ENCODE measurements around the gene PROCR. TPM values are rescaled to one million over a fixed set of nuclear protein-coding genes. Genes with fewer than 3 reads are reported as not detected.

Gene PROCR
- total RNA-seq, 1 experiment from 2014 or later: 52.0 TPM

DNA sequence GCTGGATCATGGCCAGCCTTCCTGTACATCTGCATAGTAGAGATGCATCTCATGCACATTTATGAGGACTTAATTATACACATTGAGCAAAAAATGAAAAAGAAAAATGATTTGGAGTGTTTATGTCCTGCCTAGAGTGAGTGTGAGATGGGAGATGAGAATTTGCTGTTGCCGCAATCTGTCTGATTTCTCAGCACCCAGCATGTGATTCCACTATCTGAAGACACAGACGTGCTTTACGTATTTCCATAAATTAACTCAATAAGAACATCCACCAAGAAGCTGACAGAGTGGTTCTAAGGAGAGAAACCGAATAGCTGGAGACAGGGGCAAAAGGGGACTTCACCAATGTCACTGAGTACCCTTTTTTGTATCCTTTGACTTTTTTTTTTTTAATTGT is 39.9 kb upstream of the PROCR start:
- no peaks in the 10 kb centered on the region for H3K79me2 ChIP-seq (ENCODE audit: insufficient read depth, low read length)
- no peak for ATAC-seq
- ChIA-PET CTCF (interaction anchor here (2.1 kb wide), 1 partner anchor 13 kb away, joined by 6 read pairs; no protein-coding TSS in a partner anchor), POLR2A (no interaction called here), RAD21 (ENCODE audit: low non-redundant PET in 1 of 2, low total read pairs in 2 of 2, uncharacterized antibody in 2 of 2, unreplicated experiment in 2 of 2) (no interaction called here)
- no peaks in the 10 kb centered on the region for H3K4me1 ChIP-seq (ENCODE audit: control insufficient read depth in 1 of 2, insufficient read depth in 2 of 2, low read length in 2 of 2)
- no peaks in the 10 kb centered on the region for H3K9me3 ChIP-seq (ENCODE audit: control insufficient read depth in 1 of 2, insufficient read depth in 1 of 2, low read depth in 1 of 2, low read length in 2 of 2)
- no peaks in the 10 kb centered on the region for H4K20me1 ChIP-seq (ENCODE audit: insufficient read depth)
- no peak overlapping the region for H2AFZ ChIP-seq (ENCODE audit: low read depth, low read length, poor library complexity, severe bottlenecking)
- DNase-seq (ENCODE audit: low read depth, low spot score): no peak
- H3K9ac ChIP-seq (ENCODE audit: low read length): no peak overlapping the region
- H3K9me2 ChIP-seq (ENCODE audit: insufficient read depth): no peaks in the 10 kb centered on the region
- no peak for TF ChIP-seq FOSL1 (IDR thresholded peaks at IDR 0.05; ENCODE audit: low read depth)
- no peak for TF ChIP-seq SP1 (IDR thresholded peaks at IDR 0.05; ENCODE audit: low read depth)
- TF ChIP-seq MAX (IDR thresholded peaks at IDR 0.05): no peak
- no peak for TF ChIP-seq POLR2A (IDR thresholded peaks at IDR 0.05; ENCODE audit: borderline replicate concordance, extremely low read depth, insufficient read depth, insufficient read length)
- TF ChIP-seq SIN3A (IDR thresholded peaks at IDR 0.05; ENCODE audit: low read depth): no peak
- no peak for TF ChIP-seq ZFX (IDR thresholded peaks at IDR 0.05)
- TF ChIP-seq, protein P1, sequence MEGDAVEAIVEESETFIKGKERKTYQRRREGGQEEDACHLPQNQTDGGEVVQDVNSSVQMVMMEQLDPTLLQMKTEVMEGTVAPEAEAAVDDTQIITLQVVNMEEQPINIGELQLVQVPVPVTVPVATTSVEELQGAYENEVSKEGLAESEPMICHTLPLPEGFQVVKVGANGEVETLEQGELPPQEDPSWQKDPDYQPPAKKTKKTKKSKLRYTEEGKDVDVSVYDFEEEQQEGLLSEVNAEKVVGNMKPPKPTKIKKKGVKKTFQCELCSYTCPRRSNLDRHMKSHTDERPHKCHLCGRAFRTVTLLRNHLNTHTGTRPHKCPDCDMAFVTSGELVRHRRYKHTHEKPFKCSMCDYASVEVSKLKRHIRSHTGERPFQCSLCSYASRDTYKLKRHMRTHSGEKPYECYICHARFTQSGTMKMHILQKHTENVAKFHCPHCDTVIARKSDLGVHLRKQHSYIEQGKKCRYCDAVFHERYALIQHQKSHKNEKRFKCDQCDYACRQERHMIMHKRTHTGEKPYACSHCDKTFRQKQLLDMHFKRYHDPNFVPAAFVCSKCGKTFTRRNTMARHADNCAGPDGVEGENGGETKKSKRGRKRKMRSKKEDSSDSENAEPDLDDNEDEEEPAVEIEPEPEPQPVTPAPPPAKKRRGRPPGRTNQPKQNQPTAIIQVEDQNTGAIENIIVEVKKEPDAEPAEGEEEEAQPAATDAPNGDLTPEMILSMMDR (IDR thresholded peaks at IDR 0.05 in 2 of 3, conservative IDR thresholded peaks at IDR 0.05 in 1 of 3; ENCODE audit: borderline replicate concordance in 1 of 3, insufficient read depth in 1 of 3, low read depth in 2 of 3, low read length in 2 of 3): no peak
- no peak for TF ChIP-seq ZNF274 (IDR thresholded peaks at IDR 0.05; ENCODE audit: low read depth, low read length)
- no peak for TF ChIP-seq EZH2phosphoT487 (IDR thresholded peaks at IDR 0.05; ENCODE audit: borderline replicate concordance)
- TF ChIP-seq ELF1 (IDR thresholded peaks at IDR 0.05; ENCODE audit: borderline replicate concordance, low read depth): no peak
- TF ChIP-seq EGR1 (IDR thresholded peaks at IDR 0.05; ENCODE audit: low read depth): no peak
- TF ChIP-seq, protein P2, sequence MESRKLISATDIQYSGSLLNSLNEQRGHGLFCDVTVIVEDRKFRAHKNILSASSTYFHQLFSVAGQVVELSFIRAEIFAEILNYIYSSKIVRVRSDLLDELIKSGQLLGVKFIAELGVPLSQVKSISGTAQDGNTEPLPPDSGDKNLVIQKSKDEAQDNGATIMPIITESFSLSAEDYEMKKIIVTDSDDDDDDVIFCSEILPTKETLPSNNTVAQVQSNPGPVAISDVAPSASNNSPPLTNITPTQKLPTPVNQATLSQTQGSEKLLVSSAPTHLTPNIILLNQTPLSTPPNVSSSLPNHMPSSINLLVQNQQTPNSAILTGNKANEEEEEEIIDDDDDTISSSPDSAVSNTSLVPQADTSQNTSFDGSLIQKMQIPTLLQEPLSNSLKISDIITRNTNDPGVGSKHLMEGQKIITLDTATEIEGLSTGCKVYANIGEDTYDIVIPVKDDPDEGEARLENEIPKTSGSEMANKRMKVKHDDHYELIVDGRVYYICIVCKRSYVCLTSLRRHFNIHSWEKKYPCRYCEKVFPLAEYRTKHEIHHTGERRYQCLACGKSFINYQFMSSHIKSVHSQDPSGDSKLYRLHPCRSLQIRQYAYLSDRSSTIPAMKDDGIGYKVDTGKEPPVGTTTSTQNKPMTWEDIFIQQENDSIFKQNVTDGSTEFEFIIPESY (IDR thresholded peaks at IDR 0.05; ENCODE audit: extremely low read depth, insufficient replicate concordance, low read length): no peak
- TF ChIP-seq JUND (IDR thresholded peaks at IDR 0.05): no peak
- no peak for TF ChIP-seq RAD21 (IDR thresholded peaks at IDR 0.05; ENCODE audit: low read depth)
- no peak for TF ChIP-seq SRF (IDR thresholded peaks at IDR 0.05; ENCODE audit: low read depth)
- no peak for TF ChIP-seq CBX3 (IDR thresholded peaks at IDR 0.05; ENCODE audit: low read depth)
- TF ChIP-seq ATF3 (IDR thresholded peaks at IDR 0.05): no peak
- TF ChIP-seq CEBPB (IDR thresholded peaks at IDR 0.05; ENCODE audit: low read depth): no peak
- H3K4me2 ChIP-seq (ENCODE audit: low read length): no peak overlapping the region
- H3K4me3 ChIP-seq (replicated peaks in 1 of 2; ENCODE audit: low read depth in 1 of 2, low read length in 2 of 2): no peak overlapping the region
- peaks cover 3 to 15% of the 10 kb centered on the region in 2 experiments for H3K36me3 ChIP-seq (ENCODE audit: control insufficient read depth in 1 of 2, insufficient read depth in 2 of 2, low read length in 2 of 2)
- H3K27me3 ChIP-seq (ENCODE audit: insufficient read depth, low read length): no peaks in the 10 kb centered on the region
- no peak overlapping the region for H3K27ac ChIP-seq (ENCODE audit: low read depth, low read length)
- intact Hi-C loops (cut with micrococcal nuclease): no loop called here
- BruUV-seq (replicated peaks): no TSS peak
